K562 (cell line): Measurements from ENCODE around the gene PPFIBP2.

ENCODE experiments used
- ATF7 ChIP-seq: fragments of 450-650 bp; IDR thresholded peaks from 2 replicates; pipeline ENCODE4 v1.7.1; 2014; ENCODE audit warnings: mild to moderate bottlenecking, moderate library complexity
- JUN ChIP-seq, 2 experiments: sonication (generic) in 1 of 2; formaldehyde crosslinking in 1 of 2; IDR thresholded peaks; 2 replicates each; pipeline versions ENCODE4 v1.6.1 to v1.8.0; 2012 to 2022; ENCODE audit warnings: borderline replicate concordance in 2 of 2, mild to moderate bottlenecking in 2 of 2, improper control_type of control experiment in 1 of 2, low read depth in 1 of 2, low read length in 1 of 2, missing genetic modification reagents in 1 of 2
- TARDBP ChIP-seq: fragments of 450-650 bp; IDR thresholded peaks from 2 replicates; pipeline ENCODE4 v1.6.1; 2016
- ZBTB7A ChIP-seq: IDR thresholded peaks from 2 replicates; pipeline ENCODE4 v1.6.1; 2011; ENCODE audit warnings: low read depth, mild to moderate bottlenecking, low read length, moderate library complexity, borderline replicate concordance; ENCODE audit not compliant: control insufficient read depth
- ZNF274 ChIP-seq: IDR thresholded peaks from 2 replicates; pipeline ENCODE4 v1.6.1; 2011; ENCODE audit warnings: low read depth, mild to moderate bottlenecking, low read length, moderate library complexity, borderline replicate concordance
- ZNF583 ChIP-seq: fragments of 250-450 bp; sonication (Bioruptor Pico); IDR thresholded peaks from 2 replicates; pipeline ENCODE4 v1.4.0; 2020
- TF ChIP-seq, protein P1 (sequence below): fragments of 250-450 bp; sonication (Bioruptor Pico); IDR thresholded peaks from 2 replicates; pipeline ENCODE4 v1.9.0; 2021; ENCODE audit warnings: mild to moderate bottlenecking, inconsistent platforms
- TF ChIP-seq, protein P2 (sequence below), 3 experiments: IDR thresholded peaks in 2 of 3; conservative IDR thresholded peaks in 1 of 3; 2 replicates each; pipeline ENCODE4 v1.5.1; 2011 to 2012; ENCODE audit warnings: low read length in 3 of 3, mild to moderate bottlenecking in 3 of 3, control low read depth in 2 of 3, improper control_type of control experiment in 1 of 3, inconsistent platforms in 1 of 3, low read depth in 1 of 3, mixed read lengths in 1 of 3, moderate library complexity in 1 of 3; ENCODE audit not compliant: insufficient read depth in 2 of 3
- TF ChIP-seq, protein P3 (sequence below): sonication (generic); formaldehyde crosslinking; IDR thresholded peaks from 2 replicates; pipeline ENCODE4 v1.8.1; 2023; ENCODE audit warnings: mild to moderate bottlenecking, missing genetic modification reagents
- TF ChIP-seq, protein P4 (sequence below): fragments of 250-450 bp; sonication (Bioruptor Pico); IDR thresholded peaks from 2 replicates; pipeline ENCODE4 v1.4.0; 2020; ENCODE audit warnings: mild to moderate bottlenecking, moderate library complexity
- TF ChIP-seq, protein P5 (sequence below): fragments of 250-450 bp; sonication (Bioruptor Pico); IDR thresholded peaks from 2 replicates; pipeline ENCODE4 v1.4.0; 2020

DNA sequence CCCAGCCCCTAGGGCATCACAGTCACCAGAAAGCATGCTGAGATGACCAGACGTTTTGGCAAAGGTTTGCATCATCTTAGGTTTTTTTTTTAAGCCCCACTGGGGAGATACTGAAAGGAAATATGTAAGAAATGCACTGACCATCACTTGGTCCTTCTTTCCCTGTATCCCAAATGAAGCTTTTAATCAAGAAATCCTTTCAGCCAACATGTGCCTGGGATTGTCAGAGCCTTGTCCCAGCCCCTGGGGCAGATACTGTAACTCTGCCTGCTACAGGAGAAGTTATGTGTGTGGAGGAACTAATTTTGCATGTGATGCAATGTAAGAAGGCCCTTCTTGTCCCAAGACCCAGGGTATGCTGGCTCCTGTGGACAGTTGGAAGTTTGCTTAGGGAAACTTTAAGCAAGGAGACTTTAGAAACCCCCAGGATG, 65.6 kb downstream of the PPFIBP2 start:
- TF ChIP-seq ATF7 (no peak), ZNF274 (no peak), TARDBP (no peak), ZNF583 (CRISPR knock-in tag) (no peak), ZBTB7A (no peak), JUN (IDR thresholded peaks at IDR 0.05; ENCODE audit: borderline replicate concordance, low read depth, low read length) (no peak), JUN (CRISPR knock-in tag; IDR thresholded peaks at IDR 0.05; ENCODE audit: borderline replicate concordance) (no peak)
- TF ChIP-seq, protein P1, sequence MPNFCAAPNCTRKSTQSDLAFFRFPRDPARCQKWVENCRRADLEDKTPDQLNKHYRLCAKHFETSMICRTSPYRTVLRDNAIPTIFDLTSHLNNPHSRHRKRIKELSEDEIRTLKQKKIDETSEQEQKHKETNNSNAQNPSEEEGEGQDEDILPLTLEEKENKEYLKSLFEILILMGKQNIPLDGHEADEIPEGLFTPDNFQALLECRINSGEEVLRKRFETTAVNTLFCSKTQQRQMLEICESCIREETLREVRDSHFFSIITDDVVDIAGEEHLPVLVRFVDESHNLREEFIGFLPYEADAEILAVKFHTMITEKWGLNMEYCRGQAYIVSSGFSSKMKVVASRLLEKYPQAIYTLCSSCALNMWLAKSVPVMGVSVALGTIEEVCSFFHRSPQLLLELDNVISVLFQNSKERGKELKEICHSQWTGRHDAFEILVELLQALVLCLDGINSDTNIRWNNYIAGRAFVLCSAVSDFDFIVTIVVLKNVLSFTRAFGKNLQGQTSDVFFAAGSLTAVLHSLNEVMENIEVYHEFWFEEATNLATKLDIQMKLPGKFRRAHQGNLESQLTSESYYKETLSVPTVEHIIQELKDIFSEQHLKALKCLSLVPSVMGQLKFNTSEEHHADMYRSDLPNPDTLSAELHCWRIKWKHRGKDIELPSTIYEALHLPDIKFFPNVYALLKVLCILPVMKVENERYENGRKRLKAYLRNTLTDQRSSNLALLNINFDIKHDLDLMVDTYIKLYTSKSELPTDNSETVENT (CRISPR knock-in tag): no peak
- TF ChIP-seq, protein P2, sequence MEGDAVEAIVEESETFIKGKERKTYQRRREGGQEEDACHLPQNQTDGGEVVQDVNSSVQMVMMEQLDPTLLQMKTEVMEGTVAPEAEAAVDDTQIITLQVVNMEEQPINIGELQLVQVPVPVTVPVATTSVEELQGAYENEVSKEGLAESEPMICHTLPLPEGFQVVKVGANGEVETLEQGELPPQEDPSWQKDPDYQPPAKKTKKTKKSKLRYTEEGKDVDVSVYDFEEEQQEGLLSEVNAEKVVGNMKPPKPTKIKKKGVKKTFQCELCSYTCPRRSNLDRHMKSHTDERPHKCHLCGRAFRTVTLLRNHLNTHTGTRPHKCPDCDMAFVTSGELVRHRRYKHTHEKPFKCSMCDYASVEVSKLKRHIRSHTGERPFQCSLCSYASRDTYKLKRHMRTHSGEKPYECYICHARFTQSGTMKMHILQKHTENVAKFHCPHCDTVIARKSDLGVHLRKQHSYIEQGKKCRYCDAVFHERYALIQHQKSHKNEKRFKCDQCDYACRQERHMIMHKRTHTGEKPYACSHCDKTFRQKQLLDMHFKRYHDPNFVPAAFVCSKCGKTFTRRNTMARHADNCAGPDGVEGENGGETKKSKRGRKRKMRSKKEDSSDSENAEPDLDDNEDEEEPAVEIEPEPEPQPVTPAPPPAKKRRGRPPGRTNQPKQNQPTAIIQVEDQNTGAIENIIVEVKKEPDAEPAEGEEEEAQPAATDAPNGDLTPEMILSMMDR (IDR thresholded peaks at IDR 0.05 in 2 of 3, conservative IDR thresholded peaks at IDR 0.05 in 1 of 3; ENCODE audit: insufficient read depth in 2 of 3, low read depth in 1 of 3, low read length in 3 of 3): no peak
- TF ChIP-seq, protein P3, sequence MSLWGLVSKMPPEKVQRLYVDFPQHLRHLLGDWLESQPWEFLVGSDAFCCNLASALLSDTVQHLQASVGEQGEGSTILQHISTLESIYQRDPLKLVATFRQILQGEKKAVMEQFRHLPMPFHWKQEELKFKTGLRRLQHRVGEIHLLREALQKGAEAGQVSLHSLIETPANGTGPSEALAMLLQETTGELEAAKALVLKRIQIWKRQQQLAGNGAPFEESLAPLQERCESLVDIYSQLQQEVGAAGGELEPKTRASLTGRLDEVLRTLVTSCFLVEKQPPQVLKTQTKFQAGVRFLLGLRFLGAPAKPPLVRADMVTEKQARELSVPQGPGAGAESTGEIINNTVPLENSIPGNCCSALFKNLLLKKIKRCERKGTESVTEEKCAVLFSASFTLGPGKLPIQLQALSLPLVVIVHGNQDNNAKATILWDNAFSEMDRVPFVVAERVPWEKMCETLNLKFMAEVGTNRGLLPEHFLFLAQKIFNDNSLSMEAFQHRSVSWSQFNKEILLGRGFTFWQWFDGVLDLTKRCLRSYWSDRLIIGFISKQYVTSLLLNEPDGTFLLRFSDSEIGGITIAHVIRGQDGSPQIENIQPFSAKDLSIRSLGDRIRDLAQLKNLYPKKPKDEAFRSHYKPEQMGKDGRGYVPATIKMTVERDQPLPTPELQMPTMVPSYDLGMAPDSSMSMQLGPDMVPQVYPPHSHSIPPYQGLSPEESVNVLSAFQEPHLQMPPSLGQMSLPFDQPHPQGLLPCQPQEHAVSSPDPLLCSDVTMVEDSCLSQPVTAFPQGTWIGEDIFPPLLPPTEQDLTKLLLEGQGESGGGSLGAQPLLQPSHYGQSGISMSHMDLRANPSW (CRISPR knock-in tag): no peak
- TF ChIP-seq, protein P4, sequence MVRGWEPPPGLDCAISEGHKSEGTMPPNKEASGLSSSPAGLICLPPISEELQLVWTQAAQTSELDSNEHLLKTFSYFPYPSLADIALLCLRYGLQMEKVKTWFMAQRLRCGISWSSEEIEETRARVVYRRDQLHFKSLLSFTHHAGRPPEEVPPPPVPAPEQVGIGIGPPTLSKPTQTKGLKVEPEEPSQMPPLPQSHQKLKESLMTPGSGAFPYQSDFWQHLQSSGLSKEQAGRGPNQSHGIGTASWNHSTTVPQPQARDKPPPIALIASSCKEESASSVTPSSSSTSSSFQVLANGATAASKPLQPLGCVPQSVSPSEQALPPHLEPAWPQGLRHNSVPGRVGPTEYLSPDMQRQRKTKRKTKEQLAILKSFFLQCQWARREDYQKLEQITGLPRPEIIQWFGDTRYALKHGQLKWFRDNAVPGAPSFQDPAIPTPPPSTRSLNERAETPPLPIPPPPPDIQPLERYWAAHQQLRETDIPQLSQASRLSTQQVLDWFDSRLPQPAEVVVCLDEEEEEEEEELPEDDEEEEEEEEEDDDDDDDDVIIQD: no peak
- TF ChIP-seq, protein P5, sequence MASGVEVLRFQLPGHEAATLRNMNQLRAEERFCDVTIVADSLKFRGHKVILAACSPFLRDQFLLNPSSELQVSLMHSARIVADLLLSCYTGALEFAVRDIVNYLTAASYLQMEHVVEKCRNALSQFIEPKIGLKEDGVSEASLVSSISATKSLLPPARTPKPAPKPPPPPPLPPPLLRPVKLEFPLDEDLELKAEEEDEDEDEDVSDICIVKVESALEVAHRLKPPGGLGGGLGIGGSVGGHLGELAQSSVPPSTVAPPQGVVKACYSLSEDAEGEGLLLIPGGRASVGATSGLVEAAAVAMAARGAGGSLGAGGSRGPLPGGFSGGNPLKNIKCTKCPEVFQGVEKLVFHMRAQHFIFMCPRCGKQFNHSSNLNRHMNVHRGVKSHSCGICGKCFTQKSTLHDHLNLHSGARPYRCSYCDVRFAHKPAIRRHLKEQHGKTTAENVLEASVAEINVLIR: no peak
